Spleen (tissue), 11 donors: ENCODE data around the gene KCNK17. TPM values are rescaled to one million over a fixed set of nuclear protein-coding genes. Genes with fewer than 3 reads are reported as not detected.
"Not testable (repeated sequence)": the region's sequence is repeated elsewhere in the genome, so short reads cannot be mapped to it uniquely, and the experiment has no call there.

ENCODE experiments used
- DNase-seq: peaks from one replicate; pipeline ENCODE4 v3.0.0-alpha.2; 2020
- H3K27ac ChIP-seq, 8 donors: fragments of 200-600 bp; sonication (generic) in 7 of 8; 1 replicate in 4 of 8; 2 replicates in 4 of 8; pipeline versions ENCODE4 v1.5.0 to v1.8.0; 2016 to 2021; ENCODE audit warnings: inconsistent platforms in 4 of 8, mild to moderate bottlenecking in 4 of 8, moderate library complexity in 1 of 8
- H3K27me3 ChIP-seq, 7 donors: fragments of 200-600 bp; sonication (generic) in 6 of 7; replicated peaks in 1 of 7; 1 replicate in 4 of 7; 2 replicates in 3 of 7; pipeline versions ENCODE4 v1.5.0 to v1.8.0; 2016 to 2021; ENCODE audit warnings: inconsistent platforms in 3 of 7, mild to moderate bottlenecking in 1 of 7
- H3K36me3 ChIP-seq, 6 donors: fragments of 200-600 bp; sonication (generic) in 5 of 6; 1 replicate in 4 of 6; 2 replicates in 2 of 6; pipeline versions ENCODE4 v1.5.0 to v1.8.0; 2016 to 2021; ENCODE audit warnings: inconsistent platforms in 2 of 6
- H3K4me1 ChIP-seq, 6 donors: fragments of 200-600 bp; sonication (generic) in 5 of 6; 1 replicate in 3 of 6; 2 replicates in 3 of 6; pipeline versions ENCODE4 v1.5.0 to v1.8.0; 2016 to 2021; ENCODE audit warnings: inconsistent platforms in 3 of 6
- H3K4me3 ChIP-seq, 8 donors: fragments of 200-600 bp; sonication (generic) in 7 of 8; 1 replicate in 4 of 8; 2 replicates in 4 of 8; pipeline versions ENCODE4 v1.5.0 to v1.8.0; 2016 to 2021; ENCODE audit warnings: inconsistent platforms in 4 of 8, mild to moderate bottlenecking in 4 of 8, moderate library complexity in 2 of 8
- H3K9me3 ChIP-seq, 8 donors: fragments of 200-600 bp; sonication (generic) in 7 of 8; 1 replicate in 4 of 8; 2 replicates in 4 of 8; pipeline versions ENCODE4 v1.5.0 to v1.8.0; 2016 to 2021; ENCODE audit warnings: inconsistent platforms in 4 of 8
- CTCF ChIP-seq, 11 experiments: fragments of 200-600 bp in 7 of 11; fragments of 450-650 bp in 4 of 11; sonication (generic) in 4 of 11; IDR thresholded peaks in 8 of 11; conservative IDR thresholded peaks in 3 of 11; 1 replicate in 7 of 11; 2 replicates in 4 of 11; pipeline versions ENCODE4 v1.4.0 to v1.8.0; 2016 to 2021; ENCODE audit warnings: antibody characterized with exemption in 11 of 11, inconsistent platforms in 4 of 11, mild to moderate bottlenecking in 1 of 11
- POLR2A ChIP-seq, 3 donors: fragments of 450-650 bp; IDR thresholded peaks; one replicate each; pipeline ENCODE4 v1.5.1; 2017; ENCODE audit warnings: antibody characterized with exemption in 3 of 3, mild to moderate bottlenecking in 1 of 3
- POLR2AphosphoS5 ChIP-seq, 3 donors: sonication (generic); formaldehyde crosslinking; IDR thresholded peaks; one replicate each; pipeline ENCODE4 v1.5.1; 2017; ENCODE audit warnings: antibody characterized with exemption in 3 of 3
- WGBS, 5 donors: extraction: QIAGEN DNeasy Blood & Tissue Kit in 3 of 5; methylation state at CpG; one replicate each; pipeline versions ENCODE4 v1.1.5 to v1.1.7; 2013 to 2018; 5-methylcytosine and 5-hydroxymethylcytosine counted together
- intact Hi-C: fragments of 100-400 bp; cut with DNase I; formaldehyde crosslinking; loops from one replicate; pipeline ENCODE4 v1.15.0; 2023; ENCODE audit warnings: low total_unique reads
- polyA plus RNA-seq, 3 donors: library from polyadenylated mRNA; stranded (reverse); fragments of 200-250 nt; gene quantifications; one replicate each; pipeline ENCODE4 v1.2.1, GENCODE V29; 2013
- total RNA-seq, 7 donors: library from RNA; depleted of rRNA in 3 of 7; stranded (reverse); fragments of >200 nt in 3 of 7; fragmentation: NEBNext Ultra II Directional in 4 of 7; extraction: Animal tissue kit (Norgen Biotek cat#: 25700) in 4 of 7; gene quantifications; one replicate each; pipeline versions ENCODE4 v1.1.0 to v1.2.1, GENCODE V29; 2016 to 2021
- donor health status: healthy with polysubstance abuse.
- donor health status: DM: no; HTN: no; CAD: no; lungs with moderate emphysema.
- donor health status: DM: no; HTN: no; CAD: no.
- donor health status: Bipolar disorder and iron deficiency.
- donor health status: healthy.
- donor health status: DM: no; HTN: no; CAD: no.
- donor health status: DM: yes; HTN: yes; CAD: no.

KCNK17 gene
- total and polyA plus RNA-seq, 10 donors: 0.16 to 0.98 (median 0.46) TPM; not detected in 2

GRCh38 chr6:39292637-39293036, 21.6 kb downstream of the KCNK17 start:
- WGBS, 5 donors: 84 to 94% (median 89%) methylated on average over 6 of the region's 6 CpGs
- DNase-seq: no peak
- intact Hi-C loops: no loop called here
- Histone ChIP-seq H3K4me3 (no peak overlapping the region), H3K9me3 (no peaks in the 10 kb centered on the region), H3K27me3 (peaks cover 0 to 15% (median 0%) of the 10 kb centered on the region in 7 donors), H3K27ac (no peak overlapping the region), H3K36me3 (no peaks in the 10 kb centered on the region), H3K4me1 (no peaks in the 10 kb centered on the region)
- TF ChIP-seq POLR2A (IDR thresholded peaks at IDR 0.05): no peak
- no peak for TF ChIP-seq POLR2AphosphoS5 (IDR thresholded peaks at IDR 0.05)
- no peak for TF ChIP-seq CTCF (IDR thresholded peaks at IDR 0.05 in 8 of 11, conservative IDR thresholded peaks at IDR 0.05 in 3 of 11)

GRCh38 chr6:39289490-39289889, 24.7 kb downstream of the KCNK17 start:
- H3K36me3 ChIP-seq: no peaks in the 10 kb centered on the region
- TF ChIP-seq CTCF (IDR thresholded peaks at IDR 0.05 in 8 of 11, conservative IDR thresholded peaks at IDR 0.05 in 3 of 11) (no peak), POLR2AphosphoS5 (IDR thresholded peaks at IDR 0.05) (no peak), POLR2A (IDR thresholded peaks at IDR 0.05) (no peak)
- no peak overlapping the region for H3K27ac ChIP-seq
- intact Hi-C loops: no loop called here
- H3K9me3 ChIP-seq: no peaks in the 10 kb centered on the region
- 62 to 81% (median 71%) methylated on average over 2 of the region's 2 CpGs for WGBS, 5 donors
- H3K4me1 ChIP-seq: no peaks in the 10 kb centered on the region
- H3K4me3 ChIP-seq: no peak overlapping the region
- peaks cover 0 to 16% (median 0%) of the 10 kb centered on the region in 7 donors for H3K27me3 ChIP-seq
- DNase-seq: no peak

GRCh38 chr6:39287601-39288000, 26.6 kb downstream of the KCNK17 start:
- H3K4me3 ChIP-seq: no peak overlapping the region
- no peak for DNase-seq
- intact Hi-C loops: no loop called here
- no peaks in the 10 kb centered on the region for H3K36me3 ChIP-seq
- H3K27ac ChIP-seq: no peak overlapping the region
- H3K4me1 ChIP-seq: peaks cover 0 to under 1% (median 0%) of the 10 kb centered on the region in 6 donors
- 92 to 99% (median 94%) methylated on average over 3 of the region's 3 CpGs for WGBS, 5 donors
- no peaks in the 10 kb centered on the region for H3K9me3 ChIP-seq
- TF ChIP-seq POLR2A (IDR thresholded peaks at IDR 0.05) (no peak), POLR2AphosphoS5 (IDR thresholded peaks at IDR 0.05) (no peak)
- H3K27me3 ChIP-seq: peaks cover 0 to 10% (median 0%) of the 10 kb centered on the region in 7 donors

GRCh38 chr6:39286596-39286995, 27.6 kb downstream of the KCNK17 start:
- WGBS, 5 donors: 55 to 77% (median 64%) methylated on average over 8 to 10 of the region's 10 CpGs
- not testable (repeated sequence) for H3K4me1 ChIP-seq

GRCh38 chr6:39282774-39283173, 31.4 kb downstream of the KCNK17 start:
- no peak overlapping the region for H3K27ac ChIP-seq
- WGBS, 5 donors: 24 to 50% (median 41%) methylated on average over 2 of the region's 2 CpGs
- TF ChIP-seq POLR2A (IDR thresholded peaks at IDR 0.05) (no peak), POLR2AphosphoS5 (IDR thresholded peaks at IDR 0.05) (no peak)
- no peaks in the 10 kb centered on the region for H3K36me3 ChIP-seq
- peaks cover 0 to 11% (median 0%) of the 10 kb centered on the region in 6 donors for H3K4me1 ChIP-seq
- no peak for DNase-seq
- no peak overlapping the region for H3K4me3 ChIP-seq
- intact Hi-C loops: no loop called here
- H3K9me3 ChIP-seq: no peaks in the 10 kb centered on the region
- peaks cover 0 to 26% (median 0%) of the 10 kb centered on the region in 7 donors for H3K27me3 ChIP-seq

More at GRCh38 chr6:39286596-39286995, 27.6 kb downstream of the KCNK17 start:
- H3K27ac ChIP-seq, intact Hi-C loops, H3K4me3 ChIP-seq, H3K36me3 ChIP-seq, H3K9me3 ChIP-seq, DNase-seq: not testable (repeated sequence)
- peaks cover 0 to 16% (median 0%) of the 10 kb centered on the region in 7 donors for H3K27me3 ChIP-seq
